GM12872 (cell line): ENCODE results near the gene VIM.

ENCODE experiments used
- CTCF ChIP-seq: IDR thresholded peaks from 3 replicates; pipeline ENCODE4 v1.5.1; 2011; ENCODE audit warnings: low read depth, mild to moderate bottlenecking, low read length, moderate library complexity; ENCODE audit not compliant: insufficient read depth

The VIM gene

DNA sequence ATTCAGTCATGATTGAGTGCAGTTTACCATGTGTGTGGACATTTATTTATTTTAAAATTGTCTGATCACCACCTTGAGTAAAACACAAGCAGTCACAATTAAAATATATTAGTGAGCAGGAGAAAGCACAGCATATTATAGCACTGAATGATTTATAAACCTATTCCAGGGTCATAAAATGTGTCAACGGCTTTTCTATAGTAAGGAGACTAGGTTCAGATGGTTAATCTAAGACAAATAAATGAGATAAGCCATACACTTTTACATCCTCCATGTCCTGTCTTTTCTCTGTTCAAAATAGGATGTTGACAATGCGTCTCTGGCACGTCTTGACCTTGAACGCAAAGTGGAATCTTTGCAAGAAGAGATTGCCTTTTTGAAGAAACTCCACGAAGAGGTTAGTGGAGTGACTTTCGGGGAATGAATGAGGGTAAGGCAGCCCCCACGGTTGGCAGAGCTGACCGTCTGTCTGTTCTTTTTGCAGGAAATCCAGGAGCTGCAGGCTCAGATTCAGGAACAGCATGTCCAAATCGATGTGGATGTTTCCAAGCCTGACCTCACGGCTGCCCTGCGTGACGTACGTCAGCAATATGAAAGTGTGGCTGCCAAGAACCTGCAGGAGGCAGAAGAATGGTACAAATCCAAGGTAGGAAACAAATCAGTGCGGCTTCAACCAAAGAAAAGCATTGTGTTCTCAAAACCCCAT lies 5.4 kb downstream of the VIM start:
- TF ChIP-seq CTCF, result no peak

DNA sequence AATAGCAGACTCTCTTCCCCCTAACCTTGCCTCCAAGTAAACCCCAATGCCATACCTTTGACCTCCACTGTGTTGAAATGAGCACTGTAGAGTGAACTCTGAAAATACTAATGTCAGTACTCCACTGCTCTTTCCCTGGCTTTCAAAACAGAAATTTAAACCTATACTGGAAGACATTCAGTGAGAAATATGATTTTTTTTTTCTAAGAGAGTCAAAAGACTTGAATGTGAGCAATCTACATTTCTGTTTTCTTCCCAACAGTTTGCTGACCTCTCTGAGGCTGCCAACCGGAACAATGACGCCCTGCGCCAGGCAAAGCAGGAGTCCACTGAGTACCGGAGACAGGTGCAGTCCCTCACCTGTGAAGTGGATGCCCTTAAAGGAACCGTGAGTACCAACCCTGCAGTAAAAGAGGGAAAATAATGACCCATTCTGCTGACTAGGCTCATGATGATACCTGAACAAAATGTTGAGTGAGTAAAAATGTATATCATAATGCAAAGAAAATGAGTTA lies 6.4 kb downstream of the VIM start:
- no peak for TF ChIP-seq CTCF

GRCh38 chr10:17235136-17235535 lies 7.1 kb downstream of the VIM start:
- TF ChIP-seq CTCF, result no peak

DNA sequence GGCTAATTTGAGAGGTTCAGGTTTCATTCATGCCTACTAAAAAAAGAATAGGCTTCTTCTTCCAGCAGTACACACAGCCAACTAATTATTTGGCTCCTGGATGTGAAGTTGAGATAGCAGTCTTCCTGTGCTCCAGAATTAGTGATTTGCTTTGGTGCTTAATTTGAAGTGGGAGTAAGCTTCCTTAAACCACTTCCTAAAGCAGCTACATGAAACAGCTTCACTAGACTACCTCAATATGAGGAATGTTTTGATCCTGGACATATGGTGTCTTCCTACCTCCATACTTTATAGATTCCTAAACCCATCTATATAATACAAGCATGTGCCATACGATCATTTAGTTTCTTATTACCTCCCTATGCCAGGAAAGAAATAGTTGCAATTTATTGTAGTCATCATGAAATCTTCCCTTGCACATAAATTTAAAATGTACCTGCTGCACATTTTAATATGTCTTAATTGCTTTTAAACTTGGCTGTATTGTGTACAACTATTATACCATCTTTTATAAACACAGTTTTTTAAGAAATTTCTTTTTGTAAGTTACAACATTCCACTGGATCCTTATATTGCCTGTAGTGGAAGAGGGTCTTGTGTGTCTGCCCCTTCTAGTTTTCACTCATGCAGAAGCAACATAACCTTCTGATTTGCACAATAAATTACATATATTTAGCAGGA lies 8.6 kb downstream of the VIM start:
- TF ChIP-seq CTCF, result no peak

GRCh38 chr10:17237149-17237527 lies 9.1 kb downstream of the VIM start:
- TF ChIP-seq CTCF, result no peak

DNA sequence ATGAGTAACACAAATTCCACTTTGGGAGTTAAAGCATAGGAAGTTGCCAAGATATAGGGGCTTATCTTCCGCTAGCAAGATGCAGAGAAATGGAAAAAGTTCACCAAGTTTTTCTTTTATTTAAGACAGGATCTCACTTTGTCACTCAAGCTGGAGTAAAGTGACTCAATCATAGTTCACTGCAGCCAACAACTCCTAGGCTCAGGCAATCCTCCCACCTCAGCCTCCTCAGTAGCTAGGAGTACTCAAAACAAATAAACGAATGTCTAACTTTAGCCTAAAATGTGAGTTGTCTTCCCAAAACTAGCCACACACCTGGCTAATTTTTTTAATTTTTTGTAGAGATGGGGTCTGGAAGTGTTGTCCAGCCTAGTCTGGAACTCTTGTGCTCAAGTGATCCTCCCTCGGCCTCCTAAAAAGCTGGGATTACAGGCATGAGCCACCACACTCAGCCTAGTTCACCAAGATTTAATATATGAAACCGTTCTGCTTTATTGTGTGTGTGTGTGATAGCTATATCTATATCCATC lies 9.9 kb downstream of the VIM start:
- no peak for TF ChIP-seq CTCF

DNA sequence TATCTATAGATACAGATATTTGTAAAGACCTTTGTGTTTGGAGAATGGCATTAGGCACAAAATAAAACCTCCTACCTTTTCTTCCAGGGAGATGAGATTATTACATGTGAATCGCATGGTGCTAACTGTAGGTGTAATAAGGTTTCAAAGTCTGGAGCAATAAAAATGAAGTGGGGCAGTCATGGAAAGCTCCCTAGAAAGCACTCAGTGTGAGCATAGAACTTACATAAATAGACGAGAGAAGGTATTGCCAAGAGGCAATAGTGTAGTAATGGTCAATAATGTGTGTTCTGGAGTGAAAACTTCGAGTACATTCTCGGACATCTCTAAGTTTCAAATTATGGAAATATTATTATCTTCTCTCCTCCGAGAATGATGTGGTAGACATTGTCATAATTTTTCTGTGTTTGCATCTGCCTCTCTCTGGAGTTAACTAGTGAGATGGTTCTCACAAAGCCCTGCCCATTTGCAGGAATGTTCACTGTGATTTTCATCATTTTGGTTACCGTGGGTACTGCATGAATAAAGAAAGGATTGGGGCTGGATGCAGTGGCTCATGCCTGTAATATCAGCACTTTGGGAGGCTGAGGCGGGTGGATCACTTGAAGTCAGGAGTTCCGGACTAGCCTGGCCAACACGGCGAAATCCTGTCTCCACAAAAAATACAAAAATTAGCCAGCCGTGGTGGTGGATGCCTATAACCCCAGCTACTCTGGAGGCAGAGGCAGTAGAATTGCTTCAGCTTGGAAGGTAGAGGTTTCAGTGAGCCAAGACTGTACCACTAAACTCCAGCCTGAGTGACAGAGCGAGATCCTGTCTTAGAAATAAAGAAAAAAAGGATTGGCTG lies 10.6 kb downstream of the VIM start:
- TF ChIP-seq CTCF, result no peak
